H7 (cell line): ENCODE data around the gene JDP2. TPM values are rescaled to one million over a fixed set of nuclear protein-coding genes. Genes with fewer than 3 reads are reported as not detected.

Source experiments
- total RNA-seq: library from RNA; depleted of rRNA; stranded (reverse); fragments of >200 nt; shearing (Covaris generic); gene quantifications from 2 replicates; pipeline ENCODE4 v1.2.3, GENCODE V29; 2014; rRNA removed

Gene JDP2
- total RNA-seq, 1 experiment from 2014 or later, result 37.9 TPM

Other genes starting within 250 kb of the JDP2 start
- gene FOS, start 149.2 kb upstream of the JDP2 start, total RNA-seq, result 14.2 and 217 TPM in 2 replicates
- gene BATF, start 94.4 kb downstream of the JDP2 start, total RNA-seq, result not detected in 2 replicates
- 2.7 and 4.6 TPM in 2 replicates for gene FLVCR2, start 150.6 kb downstream of the JDP2 start, total RNA-seq
- 28.3 and 30.5 TPM in 2 replicates for gene ERG28, start 232.9 kb downstream of the JDP2 start, total RNA-seq
- gene TTLL5, start 233.2 kb downstream of the JDP2 start, total RNA-seq, result 19.3 and 26.6 TPM in 2 replicates